Measurements from ENCODE around the gene ACSF2. TPM values are rescaled to one million over a fixed set of nuclear protein-coding genes. Genes with fewer than 3 reads are reported as not detected.

The ACSF2 gene
- total RNA-seq, 1 experiment from 2014 or later, result 12.2 TPM

- H3K9me3 Mint-ChIP-seq, result no peaks in the 10 kb centered on the region
- Histone ChIP-seq H2BK15ac (ENCODE audit: low read depth, low read length) (no peak overlapping the region), H3K27ac (ENCODE audit: insufficient read length, low read depth, low read length) (no peak overlapping the region), H2AFZ (ENCODE audit: low read length) (no peak overlapping the region), H3K79me2 (ENCODE audit: insufficient read depth, low read length) (no peaks in the 10 kb centered on the region), H4K20me1 (ENCODE audit: control insufficient read depth, insufficient read depth, insufficient read length) (no peaks in the 10 kb centered on the region), H3K56ac (ENCODE audit: insufficient read length, low read depth, low read length) (no peak overlapping the region), H2BK20ac (ENCODE audit: low read depth, low read length, poor library complexity, severe bottlenecking) (no peak overlapping the region), H3K23ac (ENCODE audit: insufficient read length, low read depth, low read length) (no peak overlapping the region), H4K91ac (ENCODE audit: insufficient read length, low read depth, low read length) (no peak overlapping the region), H4K5ac (ENCODE audit: insufficient read length, low read depth, low read length) (no peak overlapping the region), H3K9ac (ENCODE audit: extremely low read depth, insufficient read length, low read length) (no peak overlapping the region), H3K9me3 (ENCODE audit: control insufficient read depth, low read depth, low read length) (no peaks in the 10 kb centered on the region), H2BK12ac (ENCODE audit: insufficient read length, low read depth, low read length) (no peak overlapping the region), H2BK120ac (ENCODE audit: low read depth, low read length, poor library complexity, severe bottlenecking) (no peak overlapping the region), H3K4me2 (ENCODE audit: insufficient read depth, insufficient read length, low read length) (no peak overlapping the region), H3K18ac (ENCODE audit: insufficient read length, low read depth, low read length) (no peak overlapping the region), H3K79me1 (ENCODE audit: insufficient read depth, low read depth, low read length, poor library complexity, severe bottlenecking) (no peaks in the 10 kb centered on the region), H4K8ac (replicated peaks; ENCODE audit: insufficient read length, low read depth, low read length) (no peak overlapping the region), H3K14ac (ENCODE audit: insufficient read depth, low read length) (no peak overlapping the region), H3K4ac (ENCODE audit: low read depth, low read length) (no peak overlapping the region), H3K27me3 (ENCODE audit: insufficient read depth, low read length) (no peaks in the 10 kb centered on the region), H3K23me2 (ENCODE audit: insufficient read length, low read depth, low read length, poor library complexity, severe bottlenecking) (no peaks in the 10 kb centered on the region), H3T11ph (ENCODE audit: low read length) (no peak overlapping the region), H2AK5ac (ENCODE audit: insufficient read length, low read length) (no peak overlapping the region), H3K4me1 (ENCODE audit: insufficient read depth, low read length) (no peaks in the 10 kb centered on the region), H2BK5ac (ENCODE audit: insufficient read length, low read length) (no peak overlapping the region)
- TF ChIP-seq, protein P1, sequence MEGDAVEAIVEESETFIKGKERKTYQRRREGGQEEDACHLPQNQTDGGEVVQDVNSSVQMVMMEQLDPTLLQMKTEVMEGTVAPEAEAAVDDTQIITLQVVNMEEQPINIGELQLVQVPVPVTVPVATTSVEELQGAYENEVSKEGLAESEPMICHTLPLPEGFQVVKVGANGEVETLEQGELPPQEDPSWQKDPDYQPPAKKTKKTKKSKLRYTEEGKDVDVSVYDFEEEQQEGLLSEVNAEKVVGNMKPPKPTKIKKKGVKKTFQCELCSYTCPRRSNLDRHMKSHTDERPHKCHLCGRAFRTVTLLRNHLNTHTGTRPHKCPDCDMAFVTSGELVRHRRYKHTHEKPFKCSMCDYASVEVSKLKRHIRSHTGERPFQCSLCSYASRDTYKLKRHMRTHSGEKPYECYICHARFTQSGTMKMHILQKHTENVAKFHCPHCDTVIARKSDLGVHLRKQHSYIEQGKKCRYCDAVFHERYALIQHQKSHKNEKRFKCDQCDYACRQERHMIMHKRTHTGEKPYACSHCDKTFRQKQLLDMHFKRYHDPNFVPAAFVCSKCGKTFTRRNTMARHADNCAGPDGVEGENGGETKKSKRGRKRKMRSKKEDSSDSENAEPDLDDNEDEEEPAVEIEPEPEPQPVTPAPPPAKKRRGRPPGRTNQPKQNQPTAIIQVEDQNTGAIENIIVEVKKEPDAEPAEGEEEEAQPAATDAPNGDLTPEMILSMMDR (conservative IDR thresholded peaks at IDR 0.05), result peak; percentile 18; the same call in 2 of the 3 replicates
- DNase-seq, result no peak
- no peaks in the 10 kb centered on the region for H3K27me3 Mint-ChIP-seq (ENCODE audit: low read depth)
- WGBS (ENCODE audit: extremely low coverage, insufficient read length, low lambda C conversion rate), result no CpG with 5 or more reads among the region's 13 CpGs
- H3K36me3 Mint-ChIP-seq (ENCODE audit: insufficient read depth in 1 of 3, low read depth in 3 of 3), result peaks cover 20 to 78% (median 76%) of the 10 kb centered on the region in 3 experiments; a peak in 6 of 7 replicates
- H3K4me3 Mint-ChIP-seq, result no peak overlapping the region
- H3K27ac Mint-ChIP-seq, result peak overlapping the region in 2 of 3 experiments; percentile 10 to 65; a peak in 3 of 7 replicates
- H3K4me1 Mint-ChIP-seq, result no peaks in the 10 kb centered on the region
Measured at GRCh38 chr17:50380369-50381259, 45.4 kb upstream of the ACSF2 start.
